Stimulated activated CD4-positive, alpha-beta T cell treated with anti-CD3 and anti-CD28 coated beads, Interleukin-4, amount 100 ng/mL, for 1 hour (primary cell): ENCODE data around the gene QARS1.

ENCODE experiments used
- DNase-seq: peaks from one replicate; pipeline ENCODE4 v3.0.0-alpha.2; 2020

QARS1 gene

DNA sequence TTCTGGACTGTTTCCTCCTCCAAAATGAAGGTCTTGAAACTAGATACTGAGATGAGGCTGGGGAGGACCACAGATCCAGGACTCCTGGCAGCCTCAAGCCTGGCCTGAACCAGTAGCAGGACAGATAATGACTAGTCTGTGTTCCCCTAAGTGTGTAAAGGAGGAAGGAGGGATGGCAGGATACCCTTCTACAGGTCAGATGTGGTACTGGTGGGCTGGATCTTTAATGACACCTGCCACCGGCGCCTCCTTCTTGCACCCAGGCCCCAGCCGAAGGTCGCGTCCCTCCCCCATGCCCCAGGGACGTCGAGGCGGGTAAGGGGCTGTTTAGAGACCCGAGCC is 15.5 kb upstream of the QARS1 start:
- DNase-seq = no peak

DNA sequence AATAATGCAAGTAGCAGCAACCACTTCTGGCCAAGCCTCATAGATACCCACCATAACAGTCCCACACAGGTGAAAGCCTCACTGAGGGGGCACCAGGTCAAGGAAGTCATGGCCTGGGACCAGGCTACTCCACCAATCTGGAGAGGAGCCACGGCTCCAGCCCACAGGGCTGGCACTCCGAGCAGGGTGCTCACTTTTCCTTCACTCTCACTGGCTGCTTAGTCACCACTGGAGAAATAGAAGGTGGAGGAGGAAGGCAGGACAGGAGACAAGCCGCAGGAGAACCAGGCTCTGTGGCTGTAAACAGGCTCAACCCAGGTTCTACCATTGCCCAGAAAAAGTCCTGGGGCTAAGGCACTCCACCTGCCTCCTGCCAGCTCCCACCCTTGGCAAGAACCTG is 14.9 kb upstream of the QARS1 start:
- DNase-seq = no peak

DNA sequence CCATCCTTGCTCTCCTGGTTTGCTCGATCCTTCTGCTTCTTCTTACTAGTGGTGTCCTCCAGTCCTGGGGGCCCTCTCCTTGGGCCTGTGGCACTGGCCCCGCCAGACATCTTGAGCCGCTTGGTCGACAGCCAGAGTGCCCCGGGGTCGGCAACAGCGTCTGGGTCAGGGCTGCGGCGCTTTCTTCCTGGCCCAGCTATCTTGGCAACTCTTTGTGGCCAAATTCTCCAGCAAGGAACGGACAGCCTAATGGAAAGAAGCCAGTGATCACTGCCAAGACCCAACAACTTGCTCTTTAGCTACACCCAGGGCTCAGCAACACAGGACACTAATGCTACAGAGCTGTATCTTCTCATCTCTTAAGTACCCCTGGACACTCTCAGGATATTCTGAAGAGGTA is 14.5 kb upstream of the QARS1 start:
- no peak for DNase-seq

DNA sequence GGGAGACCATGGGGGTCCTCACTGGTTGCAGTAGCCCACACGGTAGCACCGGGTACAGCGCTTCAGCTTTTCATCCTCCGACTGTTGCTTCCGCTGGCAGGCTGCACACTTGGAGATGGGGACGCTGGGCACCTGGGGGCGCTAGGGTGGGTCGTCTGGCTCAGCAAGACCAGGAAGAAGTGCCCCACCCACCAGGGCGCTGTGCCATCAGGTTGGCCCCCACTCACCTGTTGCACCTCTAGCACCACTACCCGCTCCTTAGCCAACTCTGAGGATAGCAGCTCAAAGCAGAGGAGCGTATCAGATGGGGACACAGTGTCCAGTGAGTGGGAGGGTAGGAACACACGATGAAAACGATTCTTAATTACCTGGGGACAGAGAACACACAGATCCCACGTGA is 7.7 kb upstream of the QARS1 start:
- no peak for DNase-seq

DNA sequence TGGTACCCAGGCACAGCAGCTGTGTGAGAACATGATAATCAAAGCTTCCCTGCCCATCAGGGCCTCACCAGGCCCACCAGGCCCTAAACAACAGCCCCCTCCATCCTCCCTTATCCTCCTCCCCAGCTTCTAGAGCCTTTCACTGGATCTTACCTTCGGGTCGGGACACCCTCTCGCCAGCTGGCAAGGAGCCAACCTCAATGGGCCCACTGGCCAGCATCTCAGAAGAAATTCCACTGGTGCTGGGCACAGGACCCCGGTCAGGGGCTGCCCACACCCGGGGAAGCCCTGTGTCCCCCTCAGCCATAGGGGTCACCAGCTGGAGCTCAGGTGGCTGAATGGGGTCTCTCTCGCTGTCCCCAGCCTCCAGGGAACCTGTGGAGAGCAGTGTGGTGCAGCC is 6.8 kb upstream of the QARS1 start:
- no peak for DNase-seq

DNA sequence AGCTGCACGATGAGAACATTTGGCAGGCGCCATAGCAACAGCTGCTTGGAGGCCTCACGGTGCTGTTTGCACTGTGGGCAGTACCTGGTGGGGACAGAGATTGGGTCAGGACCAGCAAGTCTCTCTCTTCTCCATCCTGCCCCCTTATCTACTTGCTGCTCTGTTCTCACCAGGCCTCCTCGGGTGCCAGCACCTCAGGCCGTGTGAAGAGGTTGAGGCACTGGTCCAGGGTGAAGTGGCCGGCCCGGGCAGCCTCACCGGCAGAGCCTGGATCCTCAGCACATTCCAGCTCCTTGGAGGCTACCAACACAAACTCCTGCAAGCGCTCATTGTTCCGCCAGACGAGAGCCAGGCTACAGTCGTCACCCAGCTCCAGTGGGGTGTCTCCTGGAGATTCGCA is 6.2 kb upstream of the QARS1 start:
- no peak for DNase-seq

DNA sequence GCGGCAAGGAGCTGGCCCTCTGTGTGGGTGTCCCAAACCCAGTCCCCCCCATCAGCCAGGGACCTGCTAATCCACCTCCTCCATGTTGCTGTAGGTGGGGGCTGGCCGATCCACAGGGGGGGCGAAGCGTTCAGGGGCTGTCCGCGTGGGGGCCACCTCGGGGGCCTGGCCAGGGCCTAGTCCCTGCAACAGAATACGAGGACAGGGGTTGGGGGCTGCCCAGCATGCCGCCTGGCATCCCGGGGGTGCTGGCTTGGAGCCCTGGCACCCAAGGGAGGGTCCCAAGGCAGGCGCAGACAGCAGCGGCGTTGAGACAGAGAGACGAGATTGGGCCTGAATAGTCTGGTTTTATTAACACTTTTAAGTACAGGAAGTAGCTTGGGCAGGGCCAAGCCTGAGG is 3.8 kb upstream of the QARS1 start:
- DNase-seq = no peak

DNA sequence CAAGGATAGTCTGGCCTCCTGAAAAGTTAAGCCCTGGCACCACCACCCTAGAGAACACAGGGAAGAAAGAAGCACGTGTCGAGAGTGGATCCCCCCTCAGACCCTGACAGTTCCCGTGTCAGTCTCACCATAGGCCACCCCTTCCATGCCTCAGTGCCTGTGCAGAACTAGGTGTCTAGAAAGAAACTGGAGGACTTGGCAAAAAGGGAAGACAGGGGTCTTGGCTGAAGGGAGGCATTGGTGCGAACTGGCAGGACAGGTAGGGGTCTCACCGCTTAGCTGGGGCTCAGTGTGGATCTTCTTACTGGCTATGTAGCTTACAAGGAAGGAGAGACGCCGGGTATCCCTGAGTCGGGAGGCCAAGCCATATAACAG is 518 bp downstream of the QARS1 start:
- DNase-seq = no peak

DNA sequence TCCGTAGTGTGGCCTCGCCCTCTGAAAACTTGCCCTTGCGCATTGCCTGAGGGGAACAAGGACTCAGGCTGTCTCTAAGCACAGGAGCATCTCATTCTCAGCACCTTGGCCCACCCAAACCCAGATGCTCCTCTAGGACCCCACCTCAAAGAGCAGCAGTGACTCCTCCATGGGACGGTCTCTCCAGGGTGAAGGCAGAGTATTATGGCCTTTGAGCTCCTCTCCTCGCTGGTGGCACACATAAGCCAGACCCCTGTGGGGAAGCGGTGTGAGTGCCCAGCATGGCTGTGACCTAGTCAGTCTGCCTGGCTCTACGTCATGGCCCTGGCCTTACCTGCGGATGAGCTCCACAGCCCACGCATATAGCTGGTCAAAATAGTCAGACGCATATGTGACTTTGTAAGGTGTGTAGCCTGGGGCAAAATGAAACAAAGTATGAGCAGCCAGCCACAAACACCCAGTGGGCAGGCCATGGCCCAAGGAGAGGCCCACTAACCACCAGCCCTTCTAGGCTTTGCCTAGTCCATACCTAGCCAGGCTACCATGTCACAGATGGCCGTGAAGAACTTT is 4.4 kb downstream of the QARS1 start:
- no peak for DNase-seq

DNA sequence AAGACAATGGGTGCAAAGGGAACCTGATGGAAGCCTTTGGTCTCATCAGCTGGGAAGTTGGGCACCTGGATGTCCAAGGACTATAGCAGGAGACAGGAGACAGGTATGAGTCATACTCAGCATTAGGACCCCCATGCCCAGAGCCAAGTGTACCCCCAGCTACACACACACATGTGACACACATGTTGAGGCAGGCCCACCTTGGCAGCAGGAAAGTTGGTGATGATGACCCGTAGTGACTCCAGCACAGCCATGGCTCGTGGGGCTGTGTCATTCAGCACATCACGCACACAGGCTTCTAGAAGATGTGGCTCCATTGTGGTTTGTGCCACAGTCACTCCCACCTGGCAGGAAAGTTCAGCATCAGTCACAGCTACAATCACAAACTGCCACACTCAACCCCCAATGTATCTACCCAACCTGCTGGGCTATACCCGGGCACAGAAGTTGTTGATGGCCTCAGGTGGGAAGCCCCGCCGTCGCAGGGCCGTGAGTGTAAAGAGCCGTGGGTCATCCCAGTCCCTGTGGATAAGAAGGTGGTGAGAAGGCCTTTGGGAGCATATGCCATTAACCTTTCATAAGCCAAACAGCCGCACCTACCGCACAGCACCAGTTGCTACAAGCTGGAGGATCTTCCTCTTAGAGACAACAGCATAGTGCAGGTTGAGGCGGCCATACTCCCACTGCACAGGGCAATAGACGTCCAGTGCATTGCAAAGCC is 5.5 kb downstream of the QARS1 start:
- no peak for DNase-seq

DNA sequence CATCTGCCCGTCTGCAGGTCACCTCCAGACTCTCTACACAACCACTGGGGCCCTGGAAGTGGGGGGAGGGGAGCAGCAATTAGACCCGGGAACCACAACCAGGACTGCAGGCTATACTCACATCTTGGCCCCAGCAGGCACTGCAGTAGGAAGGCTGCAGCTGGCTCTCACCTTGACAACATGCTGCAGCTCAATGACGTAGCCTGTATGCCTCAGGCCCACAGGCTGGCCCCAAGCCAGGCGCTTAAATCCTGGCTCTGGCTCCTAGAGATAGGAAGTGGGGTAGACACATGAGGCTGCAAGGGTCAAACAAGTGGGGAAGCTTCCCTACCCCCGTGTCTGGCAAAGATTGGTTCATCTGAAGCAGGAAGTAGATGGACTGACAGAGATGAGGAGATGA is 6.1 kb downstream of the QARS1 start:
- DNase-seq = no peak

DNA sequence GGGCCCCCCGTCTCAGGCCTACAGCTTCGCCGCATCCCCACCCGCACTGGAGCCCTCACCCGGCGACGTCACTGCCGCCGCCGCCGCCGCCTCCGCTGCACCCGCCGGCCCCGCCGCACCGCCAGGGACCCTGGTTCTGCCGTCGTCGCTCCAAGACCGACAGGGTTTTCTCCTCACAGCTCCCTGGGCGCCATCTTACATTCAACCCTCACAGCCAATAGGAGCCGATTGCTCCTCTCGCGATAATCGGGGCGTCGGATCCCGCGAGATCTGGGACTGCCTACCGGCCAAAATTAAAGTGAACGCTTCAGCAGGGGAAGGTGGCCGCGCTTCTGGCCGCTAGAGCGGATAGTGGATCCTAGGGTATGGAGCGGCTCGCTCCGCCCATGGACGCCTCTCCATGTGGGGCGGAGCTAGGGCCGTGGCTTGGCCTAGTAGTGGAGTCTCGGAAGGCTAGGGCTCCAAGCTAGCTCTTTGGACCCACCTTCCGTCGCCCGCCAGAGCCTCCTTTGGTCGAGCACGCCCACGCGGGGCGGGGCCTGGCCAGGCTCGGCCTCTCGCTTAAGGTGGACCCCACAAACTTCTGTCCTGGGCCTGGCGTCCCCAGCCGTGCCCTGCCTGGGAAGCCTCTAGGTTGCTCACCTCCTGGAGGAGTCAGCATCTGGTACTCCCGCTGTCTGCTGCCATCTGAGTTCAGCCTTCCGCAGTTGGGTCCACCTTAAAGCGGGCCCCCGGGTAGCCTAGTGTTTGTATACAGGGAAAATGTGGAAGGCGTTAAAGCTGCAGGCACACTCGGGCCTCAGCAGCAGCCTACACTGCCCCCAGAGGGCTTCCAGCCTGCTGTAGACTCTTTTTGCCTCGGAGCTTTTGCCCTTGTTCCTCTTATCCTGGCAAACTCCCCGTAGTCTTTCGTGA is 10.4 kb downstream of the QARS1 start, which contains the start of gene QRICH1:
Gene QRICH1, minus strand, starts transcription at position 219 of the 915 bp plus-strand sequence. CDS start 17,054 bp downstream, outside the sequence.
- peak; percentile 93 for DNase-seq

DNA sequence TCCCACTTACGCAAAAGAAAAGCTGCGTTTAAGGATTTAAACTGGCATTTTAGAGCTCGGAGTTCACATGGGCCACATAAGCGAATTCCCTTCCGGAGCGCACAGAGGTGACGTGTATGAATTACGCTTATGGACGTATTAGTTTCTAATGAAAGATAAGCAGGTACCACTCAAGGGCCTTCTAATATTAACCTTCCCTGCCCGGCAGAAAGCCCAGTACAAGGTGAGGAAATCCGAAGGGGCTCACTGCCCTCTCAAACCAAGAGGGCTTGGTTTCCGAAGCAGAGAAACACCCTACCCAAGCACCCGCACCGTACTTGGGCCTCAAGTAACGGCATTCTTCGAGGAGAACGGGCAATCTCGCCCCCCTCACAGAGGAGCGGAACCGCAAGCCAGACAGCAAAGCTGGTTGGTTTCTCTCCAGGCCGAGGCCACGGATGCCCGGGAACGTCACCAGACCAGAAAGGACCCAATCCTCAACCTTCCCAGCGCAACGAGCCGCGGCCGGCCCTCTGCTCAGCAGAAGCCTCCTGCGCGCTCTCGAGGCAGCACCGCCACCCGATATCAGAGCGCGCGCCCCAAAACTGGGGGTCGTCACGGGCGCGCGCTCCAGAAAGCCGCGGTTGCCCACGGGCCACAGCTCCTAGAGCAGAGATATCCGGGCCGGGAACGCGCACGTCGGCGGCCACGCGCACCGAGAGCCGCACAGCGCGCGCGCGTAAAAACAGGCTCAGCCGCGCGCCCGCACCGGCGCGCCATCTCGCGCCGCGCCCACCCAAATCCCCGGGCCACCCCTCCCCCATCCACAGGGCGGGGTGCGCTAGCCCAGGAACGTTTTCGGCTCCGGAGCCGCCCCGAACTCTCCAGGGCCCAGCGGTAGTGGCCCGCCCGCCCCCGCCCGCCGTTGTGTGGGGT is 11.4 kb downstream of the QARS1 start:
- DNase-seq = peak; percentile 84

DNA sequence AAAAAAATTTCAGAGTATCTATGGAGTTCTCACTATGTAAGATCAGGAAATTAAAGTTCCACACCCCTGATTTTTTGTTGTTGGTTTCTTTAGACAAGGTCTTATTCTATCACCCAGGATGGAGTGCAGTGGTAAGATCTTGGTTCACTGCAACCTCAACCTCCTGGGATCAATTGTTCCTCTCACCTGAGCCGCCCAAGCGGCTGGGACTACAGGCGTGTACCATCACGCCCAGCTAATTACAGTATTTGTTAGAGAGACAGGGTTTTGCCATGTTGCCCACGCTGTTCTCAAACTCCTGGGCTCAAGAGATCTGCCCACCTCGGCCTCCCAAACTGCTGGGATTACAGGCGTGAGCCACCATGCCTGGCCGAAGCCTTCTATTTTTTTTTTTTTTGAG is 23.1 kb downstream of the QARS1 start:
- DNase-seq = no peak

DNA sequence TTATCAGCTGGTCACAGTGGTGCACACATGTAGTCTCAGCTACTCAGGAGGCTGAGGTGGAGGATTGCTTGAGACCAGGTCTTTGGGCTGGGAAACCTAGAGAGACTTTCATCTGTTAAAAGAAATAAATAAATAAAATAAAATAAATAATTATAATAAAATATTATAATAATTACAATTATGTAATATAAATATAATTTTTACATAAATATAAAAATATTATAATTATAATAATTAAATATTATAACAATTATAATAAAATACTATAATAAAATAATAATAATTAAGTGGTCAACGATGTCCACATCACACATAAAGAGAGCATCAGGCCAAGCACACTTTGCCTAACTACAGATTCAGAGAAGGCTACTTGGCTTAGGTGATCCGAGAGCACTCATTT is 25.3 kb downstream of the QARS1 start:
- DNase-seq = no peak

DNA sequence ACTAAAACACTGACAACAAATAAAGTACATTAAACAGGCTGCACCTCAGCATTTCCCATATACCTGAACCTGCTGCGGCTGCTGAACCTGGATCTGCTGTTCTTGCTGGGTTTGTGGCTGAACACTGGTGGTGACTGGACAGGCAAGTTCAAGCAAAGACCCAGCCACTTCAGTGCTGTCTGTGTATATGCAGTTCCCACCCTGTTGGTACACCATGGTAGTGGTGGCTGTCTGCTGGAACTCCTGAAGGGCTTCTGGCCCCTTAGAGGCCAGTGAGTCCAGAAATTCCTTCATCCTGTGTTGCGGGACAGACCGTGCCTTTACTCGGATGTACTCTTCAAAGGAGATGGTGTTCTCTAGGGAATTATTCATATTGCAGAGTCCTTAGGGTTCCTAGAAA is 27.9 kb downstream of the QARS1 start:
- DNase-seq = no peak

DNA sequence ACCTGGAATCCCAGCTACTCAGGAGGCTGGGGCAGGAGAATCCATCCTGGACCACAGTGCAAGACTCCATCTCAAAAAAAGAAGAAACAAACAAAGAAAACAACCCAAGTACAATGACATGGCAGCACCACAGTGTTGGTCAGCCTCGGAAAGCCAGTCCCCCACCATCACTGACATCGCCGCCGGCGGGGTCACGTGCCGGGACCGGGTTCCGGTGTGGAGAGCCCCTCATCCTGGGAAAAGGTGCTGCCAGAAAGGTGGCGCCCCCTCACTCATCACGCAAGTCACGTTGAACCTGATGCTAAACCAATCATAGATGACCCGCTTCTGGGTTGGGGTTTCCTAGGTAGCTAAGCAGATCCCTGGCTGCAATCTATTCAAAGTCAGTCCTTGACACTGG is 28.4 kb downstream of the QARS1 start:
- DNase-seq = no peak

DNA sequence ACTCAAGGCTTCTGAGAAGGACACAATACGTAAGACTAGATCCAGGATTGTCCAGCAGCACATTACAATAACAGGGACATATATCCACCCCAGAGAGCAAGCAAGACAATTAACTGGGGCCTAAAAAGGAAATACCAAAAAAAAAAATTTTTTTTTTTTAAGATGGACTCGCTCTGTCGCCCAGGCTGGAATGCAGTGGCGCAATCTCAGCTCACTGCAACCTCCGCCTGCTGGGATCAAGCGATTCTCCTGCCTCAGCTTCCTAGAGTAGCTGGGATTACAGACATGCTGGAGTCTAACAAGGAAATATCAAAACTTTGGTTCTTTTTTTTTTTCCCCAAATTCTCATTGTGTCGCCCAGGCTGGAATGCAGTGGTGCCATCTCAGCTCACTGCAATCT is 46.5 kb downstream of the QARS1 start:
- no peak for DNase-seq

DNA sequence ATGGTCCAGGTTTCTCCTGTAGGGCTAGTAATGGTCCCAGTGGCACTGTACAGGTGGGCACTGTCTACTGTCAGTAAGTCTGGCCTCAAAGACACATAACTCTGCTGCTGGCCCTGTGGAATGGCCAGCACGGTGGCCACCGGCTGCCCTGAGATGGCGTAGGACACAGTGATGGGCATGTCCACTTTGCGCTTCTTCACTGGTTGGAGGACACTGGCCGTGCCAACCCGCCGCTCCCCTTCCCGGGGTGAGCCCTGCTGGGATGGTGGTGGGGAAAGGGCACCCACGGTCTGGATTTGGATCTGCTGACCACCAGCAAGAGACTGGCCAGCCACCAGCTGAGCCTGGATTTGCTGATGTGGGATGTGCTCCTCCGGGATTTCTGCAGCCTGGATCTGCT is 47.3 kb downstream of the QARS1 start:
- no peak for DNase-seq

DNA sequence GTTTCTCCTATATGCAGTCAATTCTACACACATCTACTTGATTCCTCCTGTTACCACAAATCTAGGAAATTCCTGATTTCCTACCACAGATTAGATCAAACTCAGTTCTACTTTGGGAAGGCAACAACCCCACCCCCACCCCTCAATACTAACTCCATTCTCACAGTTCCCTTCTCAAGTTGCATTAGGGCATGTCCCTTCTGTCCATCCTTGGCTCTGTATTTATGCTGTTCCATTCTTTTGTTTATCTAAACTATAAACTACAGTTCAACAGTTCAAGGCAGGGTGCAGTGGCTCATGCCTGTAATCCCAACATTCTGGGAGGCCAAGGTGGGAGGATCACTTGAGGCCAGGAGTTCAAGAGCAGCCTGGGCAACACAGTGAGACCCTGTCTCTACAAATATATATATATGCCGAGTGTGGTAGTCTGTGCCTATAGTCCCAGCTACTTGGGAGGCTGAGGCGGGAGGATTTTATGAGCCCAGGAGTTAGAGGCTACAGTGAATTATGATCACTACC is 50.2 kb downstream of the QARS1 start:
- DNase-seq = no peak

DNA sequence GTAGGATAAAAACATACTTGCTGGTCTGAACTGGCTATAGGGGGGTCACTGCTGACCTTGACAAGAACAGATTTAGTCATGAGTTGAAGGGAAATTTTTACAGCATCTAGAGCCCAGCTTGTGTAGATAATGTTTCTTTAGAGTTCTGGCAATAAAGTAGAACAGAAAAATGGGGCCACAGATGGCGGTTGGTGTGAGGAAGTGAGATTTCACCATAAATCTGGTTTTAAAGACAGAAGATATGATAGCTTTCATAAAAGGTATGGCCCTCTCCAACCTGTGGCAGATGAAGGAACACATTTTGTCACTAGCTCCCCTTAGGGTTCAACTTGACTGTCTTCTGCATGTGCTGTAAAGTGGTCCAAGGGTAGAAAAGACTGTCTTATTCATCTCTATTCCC is 51.0 kb downstream of the QARS1 start:
- no peak for DNase-seq
